ENCODE results near the gene TDRD3. TPM values are rescaled to one million over a fixed set of nuclear protein-coding genes. Genes with fewer than 3 reads are reported as not detected.
"Not testable (repeated sequence)": the region's sequence is repeated elsewhere in the genome, so short reads cannot be mapped to it uniquely, and the experiment has no call there.

TDRD3 gene
- total RNA-seq, 1 donor from 2014 or later, result 19.0 TPM

- ATAC-seq, result no peak
These were observed 2.0 kb downstream of the TDRD3 start for GRCh38 chr13:60398907-60399589.

DNA sequence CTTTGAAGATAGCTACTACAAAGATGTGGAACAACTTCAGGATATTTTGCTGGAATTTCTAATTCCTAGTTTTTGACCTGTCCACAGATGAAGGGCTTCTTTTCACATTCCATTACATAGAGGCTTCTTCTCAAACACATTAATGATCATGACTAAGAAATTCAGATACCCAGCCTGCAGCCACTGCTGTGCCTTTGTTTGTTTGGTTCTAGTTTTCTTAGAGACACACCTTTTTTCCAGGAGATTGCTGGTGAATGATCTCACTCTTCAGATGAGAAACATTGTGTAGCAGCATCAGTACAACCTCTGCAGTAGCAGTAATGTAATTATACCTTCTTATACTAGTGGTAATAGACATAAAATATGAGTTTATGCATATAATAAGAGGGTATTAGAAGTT lies 5.0 kb downstream of the TDRD3 start:
- peak; percentile 55 for ATAC-seq

DNA sequence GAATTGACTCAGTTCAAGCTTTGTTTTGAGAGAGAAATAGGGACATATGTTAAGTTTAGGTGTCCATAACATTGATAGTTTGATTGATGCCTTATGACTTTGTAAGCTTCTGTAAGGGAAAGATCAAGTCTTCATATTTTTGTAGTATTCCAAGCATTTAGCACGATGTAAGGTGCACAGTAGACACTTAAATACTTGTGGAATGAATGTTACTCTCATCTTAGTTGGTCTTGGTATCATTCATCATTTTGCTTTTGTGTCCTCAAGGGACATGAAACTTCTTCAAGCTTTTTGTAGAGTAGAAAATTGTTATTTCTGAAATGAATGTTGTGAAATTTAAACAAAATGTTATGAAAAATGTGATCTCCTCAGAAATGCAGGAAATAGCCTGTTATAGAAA lies 10.1 kb downstream of the TDRD3 start:
- ATAC-seq, result no peak

DNA sequence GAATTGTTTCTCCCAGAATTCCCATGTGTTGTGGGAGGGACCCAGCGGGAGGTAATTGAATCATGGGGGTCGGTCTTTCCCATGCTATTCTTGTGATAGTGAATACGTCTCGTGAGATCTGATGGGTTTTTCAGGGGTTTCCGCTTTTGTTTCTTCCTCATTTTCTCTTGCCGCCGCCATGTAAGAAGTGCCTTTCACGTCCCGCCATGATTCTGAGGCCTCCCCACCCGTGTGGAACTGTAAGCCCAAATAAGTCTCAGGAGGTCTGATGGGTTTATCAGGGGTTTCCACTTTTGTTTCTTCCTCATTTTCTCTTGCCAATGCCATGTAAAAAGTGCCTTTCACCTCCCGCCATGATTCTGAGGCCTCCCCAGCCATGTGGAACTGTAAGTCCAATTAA lies 10.8 kb downstream of the TDRD3 start:
- not testable (repeated sequence) for ATAC-seq

DNA sequence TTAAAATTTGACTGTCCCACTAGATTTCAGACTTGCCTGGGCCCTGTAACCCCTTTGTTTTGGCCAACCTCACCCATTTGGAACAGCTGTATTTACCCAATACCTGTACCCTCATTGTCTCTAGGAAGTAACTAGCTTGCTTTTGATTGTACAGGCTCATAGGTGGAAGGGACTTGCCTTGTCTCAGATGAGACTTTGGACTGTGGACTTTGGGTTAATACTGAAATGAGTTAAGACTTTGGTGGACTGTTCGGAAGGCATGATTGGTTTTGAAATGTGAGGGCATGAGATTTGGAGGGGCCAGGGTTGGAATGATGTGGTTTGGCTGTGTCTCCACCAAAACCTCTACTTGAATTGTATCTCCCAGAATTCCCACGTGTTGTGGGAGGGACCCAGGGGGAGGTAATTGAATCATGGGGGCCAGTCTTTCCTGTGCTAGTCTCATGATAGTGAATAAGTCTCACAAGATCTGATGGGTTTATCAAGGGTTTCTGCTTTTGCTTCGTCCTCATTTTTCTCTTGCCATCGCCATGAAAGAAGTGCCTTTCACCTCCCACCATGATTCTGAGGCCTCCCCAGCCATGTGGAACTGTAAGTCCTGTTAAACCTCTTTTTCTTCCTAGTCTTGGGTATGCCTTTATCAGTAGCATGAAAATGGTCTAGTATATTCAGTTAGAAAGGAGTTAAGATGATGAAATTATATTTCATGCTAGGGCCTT lies 12.7 kb downstream of the TDRD3 start:
- ATAC-seq, result not testable (repeated sequence)

GRCh38 chr13:60410299-60410698 lies 13.3 kb downstream of the TDRD3 start:
- no peak for ATAC-seq

GRCh38 chr13:60411464-60411863 lies 14.4 kb downstream of the TDRD3 start:
- no peak for ATAC-seq

GRCh38 chr13:60411983-60412382 lies 15.0 kb downstream of the TDRD3 start:
- no peak for ATAC-seq

DNA sequence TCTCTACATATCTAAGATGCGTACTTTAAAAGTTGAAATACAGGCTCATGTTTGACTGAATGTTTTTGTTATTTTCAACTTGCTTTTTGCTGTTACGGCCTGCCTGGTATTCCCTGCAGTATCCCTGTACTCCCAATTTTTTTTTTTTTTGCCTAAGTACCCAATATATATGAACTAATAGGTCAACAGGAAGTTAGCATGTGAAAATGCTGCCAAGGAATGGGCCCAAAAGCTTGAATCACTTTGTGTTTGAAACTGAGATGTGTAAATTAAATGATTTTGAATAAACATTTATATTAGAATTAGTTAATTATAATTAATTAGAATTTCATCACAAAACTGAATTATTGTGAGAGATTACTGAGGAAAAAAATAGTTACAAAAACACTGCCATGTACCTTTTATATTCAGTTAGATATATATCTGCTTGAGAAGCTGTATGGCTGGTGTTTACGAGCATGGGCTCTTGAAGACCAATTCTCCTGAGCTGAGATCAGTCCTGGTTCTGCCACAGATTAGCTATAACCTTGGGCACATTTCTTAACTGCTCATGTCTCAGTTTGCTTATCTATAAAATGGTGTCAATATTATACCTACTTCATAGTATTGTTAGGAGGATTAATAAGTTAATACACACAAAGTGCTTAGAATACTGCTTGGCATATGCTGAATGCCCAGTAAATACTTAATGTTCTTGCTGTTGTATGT lies 16.0 kb downstream of the TDRD3 start:
- no peak for ATAC-seq

- ATAC-seq, result no peak
These were observed 17.2 kb downstream of the TDRD3 start for GRCh38 chr13:60414177-60414576.

GRCh38 chr13:60417734-60418133 lies 20.7 kb downstream of the TDRD3 start:
- no peak for ATAC-seq

DNA sequence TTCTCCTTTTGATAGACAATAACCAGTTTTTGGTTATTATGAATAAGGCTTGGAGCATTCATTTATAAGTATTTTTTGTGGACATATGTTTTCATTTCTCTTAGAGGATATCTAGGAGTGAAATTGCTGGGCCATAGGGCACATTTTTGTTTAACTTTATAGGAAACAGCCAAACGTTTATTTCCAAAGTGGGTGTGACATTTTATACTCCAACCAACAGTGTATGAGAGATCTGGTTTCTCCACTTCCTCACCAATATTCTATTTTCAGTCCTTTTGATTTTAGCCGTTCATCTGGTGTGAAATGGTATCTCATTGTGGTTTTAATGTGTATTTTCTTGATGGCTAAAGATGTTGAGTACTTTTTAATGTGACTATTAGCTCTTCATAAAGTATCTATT lies 21.9 kb downstream of the TDRD3 start:
- no peak for ATAC-seq

DNA sequence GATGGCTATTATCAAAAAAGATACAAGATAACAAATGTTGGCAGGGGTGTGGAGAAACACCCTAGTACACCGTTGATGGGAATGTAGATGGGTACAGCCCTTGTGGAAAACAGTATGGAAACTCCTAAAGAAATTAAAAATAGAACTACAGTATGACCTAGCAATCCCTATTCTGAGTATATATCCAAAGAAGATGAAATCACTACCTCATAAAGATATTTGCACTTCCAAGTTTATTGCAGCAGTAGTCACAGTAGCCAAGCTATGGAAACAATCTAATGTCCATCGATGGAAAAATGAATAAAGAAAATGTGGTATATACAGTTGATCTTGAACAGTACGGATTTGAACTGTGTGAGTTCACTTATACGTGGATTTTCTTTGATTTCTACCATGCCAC lies 28.3 kb downstream of the TDRD3 start:
- ATAC-seq, result no peak

DNA sequence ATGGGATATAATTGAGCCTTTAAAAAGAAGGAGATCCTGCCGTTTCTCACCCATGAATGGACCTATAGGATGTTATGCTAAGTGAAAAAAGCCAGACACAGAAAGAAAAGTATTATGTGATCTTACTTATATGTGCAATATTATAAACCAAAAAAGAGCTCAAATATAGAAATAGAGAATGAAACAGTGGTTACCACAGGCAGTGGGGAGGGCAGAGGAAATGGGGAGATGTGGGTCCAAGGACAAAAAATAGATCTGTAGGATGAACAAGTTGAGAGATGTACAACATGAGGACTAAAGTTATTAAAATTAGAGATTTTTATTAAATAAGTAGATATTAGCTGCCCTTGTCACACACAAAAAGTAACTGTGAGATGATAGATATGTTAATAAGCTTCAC lies 29.1 kb downstream of the TDRD3 start:
- ATAC-seq, result no peak

DNA sequence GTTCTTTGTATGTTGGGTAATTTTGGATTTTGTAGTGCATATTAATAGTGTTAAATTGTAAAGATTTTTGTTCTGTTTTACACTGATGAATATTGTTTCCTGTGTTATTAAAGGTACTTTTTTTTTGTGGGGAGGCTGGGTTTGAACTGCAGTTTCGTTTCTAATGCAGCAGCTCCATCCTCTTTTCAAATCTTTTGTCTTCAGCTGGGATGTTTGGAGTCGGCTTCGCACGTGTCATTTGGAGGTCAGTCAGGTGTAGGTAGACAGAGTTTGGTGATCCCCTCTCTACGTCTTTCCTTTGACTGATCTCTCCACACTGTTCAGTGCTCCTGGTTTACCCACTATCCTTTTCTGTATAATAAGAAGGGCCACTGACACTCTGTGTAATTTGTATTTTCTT lies 30.3 kb downstream of the TDRD3 start:
- no peak for ATAC-seq

DNA sequence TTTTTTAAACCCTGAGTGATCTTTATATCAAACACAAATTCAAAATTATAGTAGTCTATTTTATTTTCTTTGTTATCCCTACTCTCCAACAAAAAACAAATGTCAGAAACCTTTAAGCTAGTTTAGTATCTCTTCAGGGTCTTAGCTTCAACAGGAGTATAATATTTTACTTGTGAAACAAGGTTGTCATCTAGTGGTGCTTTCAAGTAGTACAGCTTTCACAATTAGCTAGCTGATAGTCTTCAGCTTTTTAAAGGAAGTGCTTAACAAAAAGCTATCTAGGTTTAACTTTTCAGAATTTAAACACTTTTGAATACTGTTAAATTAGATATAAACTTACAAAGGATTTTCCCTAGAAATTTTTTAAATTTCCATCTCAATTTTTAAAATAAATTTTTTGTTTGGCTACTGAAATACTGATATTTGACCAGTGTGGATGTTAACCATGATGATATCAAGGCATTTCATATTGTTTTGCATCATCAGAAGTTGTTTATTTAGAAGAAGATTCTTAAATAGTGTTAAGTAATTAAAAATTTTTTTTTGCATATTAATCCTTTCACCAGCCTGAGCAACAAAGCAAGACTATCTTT lies 34.2 kb downstream of the TDRD3 start:
- ATAC-seq, result peak; percentile 61

- ATAC-seq, result no peak
These were observed 36.5 kb downstream of the TDRD3 start for GRCh38 chr13:60433505-60433904.

DNA sequence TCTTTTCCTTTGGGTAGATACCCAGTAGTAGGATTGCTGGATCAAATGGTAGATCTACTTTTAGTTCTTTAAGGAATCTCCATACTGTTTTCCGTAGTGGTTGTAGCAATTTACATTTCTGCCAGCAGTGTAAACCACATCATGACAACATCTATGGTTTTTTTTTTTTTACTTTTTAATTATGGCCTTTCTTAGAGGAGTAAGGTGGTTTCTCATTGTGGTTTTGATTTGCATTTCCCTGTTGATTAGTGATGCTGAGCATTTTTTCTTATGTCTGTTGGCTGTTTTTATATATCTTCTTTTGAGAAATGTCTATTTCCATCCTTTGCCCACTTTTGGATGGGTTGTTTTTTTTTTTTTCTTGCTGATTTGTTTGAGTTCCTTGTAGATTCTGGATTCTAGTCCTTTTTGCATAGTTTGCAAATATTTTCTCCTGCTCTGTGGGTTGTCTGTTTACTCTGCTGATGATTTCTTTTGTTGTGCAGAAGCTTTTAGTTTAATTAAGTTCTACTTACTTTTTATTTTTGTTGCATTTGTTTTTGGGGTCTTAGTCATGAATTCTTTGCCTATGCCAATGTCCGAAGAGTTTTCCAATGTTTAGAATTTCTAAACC lies 38.8 kb downstream of the TDRD3 start:
- ATAC-seq, result no peak

- no peak for ATAC-seq
These were observed 42.2 kb downstream of the TDRD3 start for GRCh38 chr13:60439201-60439600.

DNA sequence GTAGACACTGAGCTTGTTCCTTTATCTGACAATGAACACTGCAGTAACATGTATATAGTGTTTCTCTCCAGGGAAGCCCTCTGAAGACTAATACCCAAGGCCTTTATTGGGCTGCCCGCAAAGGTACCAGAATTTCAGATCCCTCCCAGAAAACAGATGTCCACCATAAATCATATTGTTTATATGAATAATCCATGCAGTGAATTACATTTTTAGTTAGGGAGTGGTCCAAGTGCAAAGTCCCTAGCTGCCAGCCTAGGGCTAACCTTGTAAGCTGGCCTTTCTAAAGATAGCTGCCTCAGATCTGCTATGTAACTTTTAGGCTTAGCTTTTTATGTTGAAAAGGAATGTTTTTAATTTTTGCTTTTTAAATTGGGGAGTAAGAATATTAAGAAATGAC lies 44.7 kb downstream of the TDRD3 start:
- no peak for ATAC-seq

DNA sequence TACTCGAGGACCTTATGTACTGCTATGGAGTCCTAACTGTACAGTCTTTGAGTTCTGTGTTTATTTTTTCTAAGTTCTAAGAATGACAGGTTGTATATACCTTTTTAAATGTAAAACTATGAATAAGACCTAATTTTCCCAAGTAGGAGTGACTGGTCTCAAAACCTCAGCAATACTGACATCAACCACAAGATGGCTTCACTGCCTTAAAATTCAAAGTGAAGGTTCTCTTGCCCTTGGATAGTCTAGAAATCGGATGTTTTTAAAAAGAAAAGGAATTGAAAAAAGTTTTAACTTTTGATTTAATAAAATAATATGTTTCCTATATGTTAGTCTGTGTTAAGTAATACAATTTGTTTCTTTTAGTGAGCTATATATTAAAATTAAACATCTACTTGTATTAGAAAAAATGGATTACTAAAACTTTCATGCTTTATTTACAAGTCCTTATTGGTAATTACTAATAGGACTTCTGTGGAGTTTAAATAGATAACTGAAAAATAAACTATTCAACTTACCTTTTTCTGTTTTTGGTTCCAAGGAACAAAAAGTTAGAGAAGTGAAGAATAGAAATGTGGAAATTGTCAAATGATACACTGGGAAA lies 52.0 kb downstream of the TDRD3 start:
- ATAC-seq, result no peak

GRCh38 chr13:60453490-60453889 lies 56.5 kb downstream of the TDRD3 start:
- no peak for ATAC-seq

- ATAC-seq, result no peak
These were observed 57.4 kb downstream of the TDRD3 start for GRCh38 chr13:60454425-60454824.
